ENCODE results near the gene TENT4B.

TENT4B gene

DNA sequence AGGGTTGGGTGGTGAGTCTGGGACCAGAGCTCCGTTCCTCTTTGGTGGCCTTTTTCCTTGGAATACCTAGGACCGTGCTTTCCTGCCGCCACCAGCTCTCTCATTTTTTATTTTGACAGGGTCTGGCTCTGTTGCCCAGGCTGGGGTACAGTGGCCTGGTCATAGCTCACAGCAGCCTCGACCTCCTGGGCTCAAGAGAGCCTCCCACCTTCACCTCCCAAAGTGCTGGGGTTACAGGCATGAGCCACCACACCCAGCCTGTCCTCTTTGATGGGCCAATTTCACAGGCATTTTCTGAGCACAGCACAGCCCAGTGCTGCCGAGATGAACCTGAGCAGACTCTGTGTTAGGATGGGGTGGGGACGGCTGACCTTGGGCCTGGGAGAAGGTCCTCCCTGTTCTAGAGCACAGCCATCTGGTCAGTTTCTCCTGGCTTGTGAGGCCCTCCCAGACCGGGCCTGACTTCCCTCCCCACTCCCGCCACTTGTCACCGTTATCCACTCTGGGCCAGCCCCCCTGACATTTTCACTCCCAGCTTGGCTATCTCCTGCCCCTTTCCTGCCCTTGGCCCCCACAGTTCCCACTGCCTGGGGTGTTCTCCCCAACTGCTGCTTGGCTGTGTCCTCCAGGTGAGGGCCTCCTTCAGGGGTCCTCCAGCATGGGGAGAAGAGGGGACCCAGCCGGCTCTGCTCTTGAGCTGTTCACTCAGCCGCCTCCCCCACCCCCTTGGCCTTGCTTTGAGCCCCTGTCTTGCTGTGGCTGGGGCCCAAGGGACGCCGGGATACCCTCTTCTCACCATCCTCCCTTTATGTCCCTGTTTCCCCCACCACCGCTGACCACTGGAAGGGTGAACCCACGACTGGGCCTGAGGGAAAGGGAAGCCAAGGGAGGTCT, 118.3 kb downstream of the TENT4B start:
- DNase-seq (ENCODE audit: low read depth): no peak

- no peak for DNase-seq (ENCODE audit: low read depth)
Measured at GRCh38 chr16:50272111-50272571, 119.0 kb downstream of the TENT4B start.

DNA sequence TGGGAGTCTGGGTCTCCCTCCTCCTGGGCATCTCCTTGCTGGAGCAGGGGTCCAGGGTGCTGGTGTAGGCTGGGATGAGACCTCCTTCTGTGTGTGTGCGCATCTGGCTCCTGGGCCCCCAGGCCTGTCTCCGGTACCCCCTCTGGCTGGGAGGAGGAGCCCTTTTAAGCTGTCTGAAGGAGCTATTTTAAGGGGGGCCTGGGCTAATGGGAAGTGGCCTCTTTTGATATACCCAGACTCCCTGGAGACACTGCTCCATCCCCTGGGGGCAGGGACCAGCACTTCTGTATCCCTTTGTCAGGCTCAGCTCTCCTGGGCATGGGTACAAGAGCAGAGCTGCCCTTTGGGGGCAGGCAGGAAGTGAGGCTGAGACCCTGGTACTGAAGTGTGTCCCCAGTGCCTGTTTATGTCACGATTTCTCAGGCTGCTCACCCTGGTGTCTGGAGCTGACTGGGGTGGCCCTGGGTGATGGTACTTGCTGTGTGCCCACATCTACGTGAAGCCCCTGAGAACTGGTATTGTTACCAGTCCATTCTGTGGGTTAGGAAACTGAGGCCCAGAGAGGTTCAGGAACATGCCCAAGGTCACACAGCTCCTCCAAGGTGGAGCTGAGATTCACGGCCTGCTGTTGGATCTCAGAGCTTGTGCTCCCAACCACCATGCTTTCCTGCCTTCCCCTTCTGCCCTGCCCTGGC, 119.7 kb downstream of the TENT4B start:
- DNase-seq (ENCODE audit: low read depth): no peak

DNA sequence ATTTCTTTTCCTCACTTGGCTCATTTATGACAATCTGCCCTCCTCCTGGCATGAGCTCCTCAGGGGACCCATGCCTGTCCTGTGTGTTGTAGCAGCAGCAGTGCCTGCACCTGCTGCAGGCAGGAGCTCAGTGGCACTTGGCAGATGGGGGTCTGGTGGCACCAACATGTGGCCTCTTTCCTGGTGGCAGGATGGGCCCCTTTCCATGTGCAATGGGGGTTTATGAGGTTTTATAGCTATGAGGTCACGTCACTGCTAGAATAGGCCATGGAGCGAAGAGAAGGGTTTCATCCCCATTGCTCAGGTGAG, 120.2 kb downstream of the TENT4B start:
- no peak for DNase-seq (ENCODE audit: low read depth)

DNA sequence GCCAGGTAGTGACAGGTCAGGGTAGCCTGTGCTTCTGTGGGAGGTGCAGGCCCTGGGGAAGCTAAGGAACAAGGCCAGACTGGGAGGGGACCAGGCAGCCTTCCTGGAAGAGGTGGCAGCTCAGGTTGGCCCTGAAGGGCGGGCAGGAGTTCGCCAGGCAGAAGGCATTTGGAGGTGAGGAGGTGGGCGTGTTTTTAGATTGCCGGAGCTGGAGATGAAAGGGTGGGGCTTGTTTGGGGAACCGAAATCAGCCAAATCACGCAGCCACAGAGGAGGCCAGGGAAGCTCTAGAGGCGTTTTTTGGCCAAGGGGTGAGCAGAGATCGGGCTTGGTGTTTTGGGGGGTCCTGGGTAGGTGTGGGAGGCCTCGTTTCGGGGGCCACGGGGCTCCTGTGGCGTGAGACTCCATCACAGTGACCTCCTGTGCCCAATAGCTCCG, 120.8 kb downstream of the TENT4B start:
- no peak for DNase-seq (ENCODE audit: low read depth)

DNA sequence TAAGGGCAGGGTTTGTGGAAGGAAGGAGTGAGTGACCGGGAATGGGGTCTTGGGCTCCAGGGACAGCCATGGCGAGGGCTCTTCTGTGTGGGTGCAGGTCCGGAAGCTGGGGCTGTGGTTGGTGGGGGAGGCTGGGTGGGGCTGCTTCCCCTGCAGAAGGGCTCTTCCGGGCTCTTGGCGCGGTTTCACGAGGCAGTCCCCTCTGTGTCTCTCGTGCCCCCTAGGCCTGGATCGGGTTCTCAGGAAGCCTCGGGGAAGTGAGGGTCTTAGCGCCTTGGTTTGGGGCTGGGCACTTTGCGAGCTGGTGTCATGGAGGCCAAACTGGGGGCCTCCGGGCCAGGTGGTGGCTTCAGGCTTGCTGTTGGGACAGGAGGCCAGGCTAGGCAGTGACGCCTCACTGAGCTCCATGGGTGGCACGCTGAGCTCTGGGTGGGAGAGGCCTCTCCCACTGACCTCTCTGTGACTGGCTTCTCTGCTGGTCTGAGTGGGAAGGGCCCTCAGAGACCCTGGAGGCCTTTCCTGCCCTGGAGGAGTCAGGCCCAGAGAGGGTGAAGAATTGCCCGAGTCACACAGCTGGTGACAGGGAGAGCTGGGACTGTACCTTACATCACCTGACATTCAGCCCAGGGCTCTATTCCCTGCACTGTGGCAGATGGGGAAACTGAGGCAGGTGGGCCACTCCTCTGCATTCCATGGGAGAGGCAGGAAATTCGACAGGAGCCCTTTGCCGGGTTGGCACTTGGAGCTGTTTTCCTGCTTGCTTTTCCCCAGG, 121.4 kb downstream of the TENT4B start:
- peak; percentile 23 for DNase-seq (ENCODE audit: low read depth)

- DNase-seq (ENCODE audit: low read depth): no peak
Measured at GRCh38 chr16:50275098-50275415, 122.0 kb downstream of the TENT4B start.

DNA sequence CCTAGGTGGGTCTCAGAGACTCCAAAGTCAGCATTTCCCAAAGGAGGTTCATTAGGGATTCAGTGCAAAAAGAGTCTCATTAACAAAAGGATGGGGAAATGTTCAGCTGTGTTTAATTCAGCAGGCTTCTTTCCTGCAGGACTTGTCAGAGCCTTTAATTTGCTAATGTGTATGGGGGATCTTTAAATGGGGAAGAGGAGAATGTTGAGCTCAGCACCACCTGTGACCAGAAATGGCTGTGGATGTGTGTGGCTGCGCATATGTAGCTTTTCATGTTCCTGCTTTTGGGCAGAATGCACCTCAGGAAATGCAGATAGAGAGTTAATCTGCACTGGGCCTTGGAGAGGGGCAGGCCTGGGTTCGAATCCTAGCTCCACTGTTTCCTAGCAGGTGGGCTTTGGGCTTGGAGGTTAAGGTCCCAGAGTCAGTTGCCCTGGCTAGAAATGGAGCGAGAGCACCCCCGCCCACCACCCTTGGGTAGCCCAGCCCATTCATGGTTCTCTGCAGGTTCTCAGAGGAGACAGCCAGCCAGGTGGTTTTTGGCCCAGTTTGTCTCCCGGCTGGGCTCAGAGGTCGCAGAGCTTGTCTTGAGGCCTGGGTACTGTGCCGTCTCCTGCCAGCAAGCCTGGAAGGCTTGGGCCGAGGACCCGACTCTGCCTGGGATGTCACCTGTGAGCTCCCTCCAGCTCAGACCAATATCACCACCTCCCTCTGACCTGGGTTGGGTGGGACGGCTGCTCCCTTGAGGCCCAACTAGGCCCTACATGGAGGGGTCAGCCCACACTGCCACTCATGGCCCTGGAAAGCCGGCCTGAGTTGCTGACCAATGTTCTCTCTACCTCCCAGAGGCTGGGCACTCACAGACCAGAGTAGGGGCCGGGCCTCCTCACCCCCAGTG, 122.6 kb downstream of the TENT4B start:
- DNase-seq (ENCODE audit: low read depth): no peak

DNA sequence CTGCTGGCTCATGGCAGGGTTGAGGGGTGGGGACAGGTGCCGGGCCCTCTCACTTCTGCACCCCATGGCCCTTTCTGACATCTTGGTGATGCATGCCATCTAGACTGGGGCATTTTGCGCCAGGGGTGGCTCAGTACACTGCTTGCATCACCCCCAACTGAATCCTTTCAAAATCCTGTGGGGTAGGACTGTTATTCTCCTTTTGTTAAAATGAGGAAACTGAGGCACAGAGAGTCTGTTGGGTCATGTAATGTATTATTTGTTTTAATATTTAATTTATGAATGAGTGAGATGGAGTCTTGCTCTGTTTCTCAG, 123.2 kb downstream of the TENT4B start:
- no peak for DNase-seq (ENCODE audit: low read depth)

GRCh38 chr16:50276801-50277555, 123.9 kb downstream of the TENT4B start:
- DNase-seq (ENCODE audit: low read depth): no peak

DNA sequence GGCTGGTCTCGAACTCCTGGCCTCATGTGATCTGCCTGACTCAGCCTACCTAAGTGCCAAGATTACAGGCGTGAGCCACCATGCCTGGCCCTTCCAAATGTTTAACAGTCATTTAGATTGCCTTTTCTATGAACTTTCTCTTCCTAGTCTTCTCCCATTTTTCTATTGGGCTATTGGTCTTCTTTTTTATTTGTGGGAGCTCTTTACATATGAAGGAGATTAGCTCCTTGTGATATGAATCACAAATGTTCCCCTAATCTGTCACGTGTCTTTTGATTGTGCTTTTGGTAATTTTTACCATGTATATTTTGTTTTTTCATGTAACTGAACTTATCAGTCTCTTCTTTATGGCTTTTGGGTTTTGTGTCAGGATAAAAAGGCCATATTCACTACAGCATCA, 125.1 kb downstream of the TENT4B start:
- DNase-seq (ENCODE audit: low read depth): no peak

DNA sequence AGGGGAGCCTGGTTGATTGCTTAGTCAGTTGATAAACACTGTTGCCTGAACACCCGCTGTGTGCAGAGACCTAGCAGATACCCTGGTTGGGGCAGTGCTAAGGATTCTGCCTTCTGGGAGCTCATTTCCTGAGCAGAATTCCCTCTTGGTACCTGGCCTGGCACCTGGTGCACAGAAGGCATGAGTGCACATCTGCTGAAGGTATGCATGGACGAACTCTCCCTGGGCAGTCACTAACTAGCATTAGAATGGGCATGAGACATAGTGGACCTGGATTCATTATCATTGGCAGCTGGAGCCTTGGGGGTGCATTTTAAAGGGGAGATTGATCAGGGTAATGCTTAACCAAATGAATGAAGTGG, 126.4 kb downstream of the TENT4B start:
- DNase-seq (ENCODE audit: low read depth): no peak

GRCh38 chr16:50280932-50281331, 127.8 kb downstream of the TENT4B start:
- DNase-seq (ENCODE audit: low read depth): no peak
